Transverse colon (tissue), 4 donors: ENCODE data around the gene LEKR1. TPM values are rescaled to one million over a fixed set of nuclear protein-coding genes. Genes with fewer than 3 reads are reported as not detected.
"Not testable (repeated sequence)": the region's sequence is repeated elsewhere in the genome, so short reads cannot be mapped to it uniquely, and the experiment has no call there.

Experiments used
- DNase-seq: peaks from one replicate; pipeline ENCODE4 v3.0.0-alpha.2; 2019
- H3K27ac ChIP-seq, 4 donors: fragments of 200-600 bp; sonication (generic); 2 replicates each; pipeline ENCODE4 v1.5.1; 2016 to 2018; ENCODE audit warnings: inconsistent platforms in 4 of 4
- H3K27me3 ChIP-seq: fragments of 200-600 bp; sonication (generic); 2 replicates; pipeline ENCODE4 v1.5.1; 2017; ENCODE audit warnings: inconsistent platforms
- H3K36me3 ChIP-seq, 4 donors: fragments of 200-600 bp; sonication (generic); 2 replicates each; pipeline ENCODE4 v1.5.1; 2017 to 2019; ENCODE audit warnings: inconsistent platforms in 4 of 4
- H3K4me1 ChIP-seq, 4 donors: fragments of 200-600 bp; sonication (generic); 2 replicates each; pipeline ENCODE4 v1.5.1; 2017 to 2020; ENCODE audit warnings: inconsistent platforms in 4 of 4
- H3K4me3 ChIP-seq, 4 donors: fragments of 200-600 bp; sonication (generic); 1 replicate in 1 of 4; 2 replicates in 3 of 4; pipeline versions ENCODE4 v1.5.1 to v1.6.1; 2017 to 2019; ENCODE audit warnings: inconsistent platforms in 4 of 4
- H3K9me3 ChIP-seq, 2 donors: fragments of 200-600 bp; sonication (generic); 2 replicates each; pipeline ENCODE4 v1.5.1; 2017 to 2019; ENCODE audit warnings: inconsistent platforms in 2 of 2
- EP300 ChIP-seq: sonication (generic); formaldehyde crosslinking; IDR thresholded peaks from one replicate; pipeline ENCODE4 v1.6.1; 2017; ENCODE audit warnings: antibody characterized with exemption, low read depth
- POLR2A ChIP-seq: fragments of 450-650 bp; IDR thresholded peaks from one replicate; pipeline ENCODE4 v1.6.1; 2016; ENCODE audit warnings: antibody characterized with exemption, mild to moderate bottlenecking, moderate library complexity
- POLR2AphosphoS5 ChIP-seq, 3 donors: sonication (generic); formaldehyde crosslinking; IDR thresholded peaks; one replicate each; pipeline ENCODE4 v1.6.1; 2016; ENCODE audit warnings: antibody characterized with exemption in 3 of 3
- WGBS, 2 donors: methylation state at CpG; one replicate each; pipeline ENCODE4 v1.1.5; 2018; ENCODE audit warnings: low coverage in 1 of 2; 5-methylcytosine and 5-hydroxymethylcytosine counted together
- in situ Hi-C, 4 donors: fragments of 200-750 bp; cut with MboI; loops; one replicate each; pipeline versions ENCODE4 v1.15.0 to v1.15.1; 2017; ENCODE audit warnings: low sequenced_read_pairs in 3 of 4, low pct_ligation_motif_present in 1 of 4, low pct_unique_long_range_greater_than_20kb in 1 of 4
- intact Hi-C: fragments of 100-400 bp; cut with DNase I; formaldehyde crosslinking; loops from one replicate; pipeline ENCODE4 v1.15.1; 2023; ENCODE audit warnings: low total_unique reads
- total RNA-seq, 4 donors: library from RNA; depleted of rRNA; stranded (reverse); fragments of >200 nt; gene quantifications; one replicate each; pipeline ENCODE4 v1.1.0, GENCODE V29; 2016
- TF ChIP-seq, protein P1 (sequence below), 5 experiments: fragments of 200-600 bp in 3 of 5; fragments of 450-650 bp in 2 of 5; sonication (generic) in 3 of 5; IDR thresholded peaks; 1 replicate in 2 of 5; 2 replicates in 3 of 5; pipeline ENCODE4 v1.5.1; 2016 to 2017; ENCODE audit warnings: antibody characterized with exemption in 5 of 5, inconsistent platforms in 3 of 5, mild to moderate bottlenecking in 2 of 5, moderate library complexity in 1 of 5

The LEKR1 gene
- total RNA-seq, 4 donors from 2014 or later: 0.40 to 3.3 (median 0.96) TPM; not detected in 1

DNA sequence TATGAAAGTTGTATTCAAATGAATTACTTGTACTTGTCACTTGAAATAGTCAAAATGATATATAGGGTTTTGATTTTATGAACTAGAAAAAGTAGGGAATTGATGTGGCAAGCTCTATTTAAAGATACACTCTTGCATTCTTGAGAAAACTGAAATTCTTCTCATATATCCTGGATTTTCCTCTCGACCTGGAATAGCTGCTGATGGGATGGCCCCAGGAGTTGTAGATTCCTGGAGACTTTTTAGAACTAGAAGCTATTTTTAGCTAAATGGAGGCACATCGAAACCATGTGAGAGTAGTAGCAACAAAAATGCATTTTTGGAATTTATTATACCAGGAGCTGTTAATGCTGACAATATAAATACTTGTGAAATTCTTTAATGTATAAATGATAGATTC is 125.9 kb downstream of the LEKR1 start:
- Histone ChIP-seq H3K27ac (no peak overlapping the region), H3K4me3 (no peak overlapping the region), H3K9me3 (no peaks in the 10 kb centered on the region), H3K27me3 (no peaks in the 10 kb centered on the region), H3K36me3 (no peaks in the 10 kb centered on the region), H3K4me1 (no peaks in the 10 kb centered on the region)
- intact Hi-C loops: no loop called here
- no peak for DNase-seq
- WGBS, 2 donors: 62 to 63% methylated on average over 2 of the region's 2 CpGs
- no peak for TF ChIP-seq POLR2AphosphoS5 (IDR thresholded peaks at IDR 0.05)
- TF ChIP-seq EP300: no peak
- TF ChIP-seq, protein P1, sequence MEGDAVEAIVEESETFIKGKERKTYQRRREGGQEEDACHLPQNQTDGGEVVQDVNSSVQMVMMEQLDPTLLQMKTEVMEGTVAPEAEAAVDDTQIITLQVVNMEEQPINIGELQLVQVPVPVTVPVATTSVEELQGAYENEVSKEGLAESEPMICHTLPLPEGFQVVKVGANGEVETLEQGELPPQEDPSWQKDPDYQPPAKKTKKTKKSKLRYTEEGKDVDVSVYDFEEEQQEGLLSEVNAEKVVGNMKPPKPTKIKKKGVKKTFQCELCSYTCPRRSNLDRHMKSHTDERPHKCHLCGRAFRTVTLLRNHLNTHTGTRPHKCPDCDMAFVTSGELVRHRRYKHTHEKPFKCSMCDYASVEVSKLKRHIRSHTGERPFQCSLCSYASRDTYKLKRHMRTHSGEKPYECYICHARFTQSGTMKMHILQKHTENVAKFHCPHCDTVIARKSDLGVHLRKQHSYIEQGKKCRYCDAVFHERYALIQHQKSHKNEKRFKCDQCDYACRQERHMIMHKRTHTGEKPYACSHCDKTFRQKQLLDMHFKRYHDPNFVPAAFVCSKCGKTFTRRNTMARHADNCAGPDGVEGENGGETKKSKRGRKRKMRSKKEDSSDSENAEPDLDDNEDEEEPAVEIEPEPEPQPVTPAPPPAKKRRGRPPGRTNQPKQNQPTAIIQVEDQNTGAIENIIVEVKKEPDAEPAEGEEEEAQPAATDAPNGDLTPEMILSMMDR (IDR thresholded peaks at IDR 0.05): no peak
- TF ChIP-seq POLR2A: no peak
- in situ Hi-C loops: no loop called here

DNA sequence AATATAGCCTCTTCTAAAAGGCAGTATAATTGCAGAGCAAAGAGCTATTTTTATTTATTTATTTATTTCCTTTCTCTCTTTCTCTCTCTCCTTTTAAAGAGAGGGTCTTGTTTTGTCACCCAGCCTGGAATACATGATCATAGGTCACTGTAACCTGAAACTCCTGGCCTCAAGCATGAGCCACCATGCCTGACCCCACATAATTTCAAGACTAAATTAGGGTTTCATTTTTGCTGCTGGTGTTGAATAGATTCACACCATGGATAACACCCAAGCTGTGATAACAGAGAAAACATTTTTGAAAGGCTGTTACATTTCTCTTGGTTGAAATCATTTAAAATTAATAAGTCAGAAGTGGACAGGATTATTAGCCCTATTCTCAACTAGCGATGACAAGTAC is 131.6 kb downstream of the LEKR1 start:
- no peaks in the 10 kb centered on the region for H3K9me3 ChIP-seq
- TF ChIP-seq POLR2AphosphoS5 (IDR thresholded peaks at IDR 0.05) (no peak), POLR2A (no peak), EP300 (no peak)
- TF ChIP-seq, protein P1 (IDR thresholded peaks at IDR 0.05): no peak
- in situ Hi-C loops: no loop called here
- no peak overlapping the region for H3K4me3 ChIP-seq
- DNase-seq: no peak
- no peaks in the 10 kb centered on the region for H3K27me3 ChIP-seq
- no peak overlapping the region for H3K27ac ChIP-seq
- 96 to 100% methylated on average over 1 of the region's 1 CpG for WGBS, 2 donors
- intact Hi-C loops: no loop called here
- no peaks in the 10 kb centered on the region for H3K36me3 ChIP-seq
- no peaks in the 10 kb centered on the region for H3K4me1 ChIP-seq

DNA sequence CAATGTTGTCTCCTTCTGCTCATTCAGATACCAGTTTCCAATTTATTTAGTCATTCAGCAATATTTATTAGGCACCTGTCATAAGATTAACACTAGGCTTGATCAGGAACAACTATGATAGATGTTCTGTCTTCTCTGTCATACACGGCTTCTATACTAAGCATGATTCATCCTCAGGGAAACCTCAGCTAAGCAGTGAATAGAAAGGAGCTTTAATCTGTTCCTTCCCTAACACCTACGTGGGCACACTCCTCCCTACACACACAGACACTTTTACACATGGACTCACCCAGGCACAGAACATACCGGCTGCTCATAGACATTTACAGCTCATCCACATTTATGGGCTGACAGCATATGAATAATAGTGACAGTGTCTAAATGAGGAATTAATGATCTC is 136.9 kb downstream of the LEKR1 start:
- 66 to 67% methylated on average over 3 of the region's 3 CpGs for WGBS, 2 donors
- Histone ChIP-seq H3K27ac (no peak overlapping the region), H3K4me1 (no peaks in the 10 kb centered on the region), H3K36me3 (no peaks in the 10 kb centered on the region), H3K4me3 (no peak overlapping the region), H3K9me3 (no peaks in the 10 kb centered on the region), H3K27me3 (no peaks in the 10 kb centered on the region)
- DNase-seq: no peak
- in situ Hi-C loops (no loop called here), intact Hi-C loops (no loop called here)
- TF ChIP-seq EP300 (no peak), POLR2AphosphoS5 (IDR thresholded peaks at IDR 0.05) (no peak), POLR2A (no peak)
- TF ChIP-seq, protein P1 (IDR thresholded peaks at IDR 0.05): no peak

DNA sequence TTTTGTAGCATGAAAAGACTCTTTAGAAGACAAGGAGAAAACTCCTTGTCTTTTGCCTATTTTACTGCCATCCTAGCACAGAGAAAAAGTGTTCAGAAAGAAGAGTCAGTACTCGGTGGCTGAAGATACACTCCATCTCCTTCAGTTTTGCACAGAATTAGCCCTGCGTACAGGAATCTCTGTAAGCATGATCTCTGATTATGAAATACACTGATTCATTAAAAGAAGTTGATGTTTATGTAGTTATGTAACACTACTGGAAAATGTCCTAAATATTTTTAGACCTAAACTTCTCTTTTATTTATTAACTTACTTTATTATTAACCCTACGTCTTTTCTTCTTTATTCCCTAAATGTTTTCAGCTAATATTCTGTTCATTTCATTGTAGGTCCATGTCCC is 138.4 kb downstream of the LEKR1 start:
- Histone ChIP-seq H3K4me1 (no peaks in the 10 kb centered on the region), H3K4me3 (no peak overlapping the region), H3K9me3 (no peaks in the 10 kb centered on the region), H3K27ac (no peak overlapping the region), H3K27me3 (no peaks in the 10 kb centered on the region), H3K36me3 (no peaks in the 10 kb centered on the region)
- intact Hi-C loops (no loop called here), in situ Hi-C loops (no loop called here)
- TF ChIP-seq, protein P1 (IDR thresholded peaks at IDR 0.05): no peak
- TF ChIP-seq POLR2AphosphoS5 (IDR thresholded peaks at IDR 0.05) (no peak), POLR2A (no peak)
- WGBS, 2 donors: 71 to 72% methylated on average over 3 of the region's 3 CpGs
- no peak for DNase-seq

DNA sequence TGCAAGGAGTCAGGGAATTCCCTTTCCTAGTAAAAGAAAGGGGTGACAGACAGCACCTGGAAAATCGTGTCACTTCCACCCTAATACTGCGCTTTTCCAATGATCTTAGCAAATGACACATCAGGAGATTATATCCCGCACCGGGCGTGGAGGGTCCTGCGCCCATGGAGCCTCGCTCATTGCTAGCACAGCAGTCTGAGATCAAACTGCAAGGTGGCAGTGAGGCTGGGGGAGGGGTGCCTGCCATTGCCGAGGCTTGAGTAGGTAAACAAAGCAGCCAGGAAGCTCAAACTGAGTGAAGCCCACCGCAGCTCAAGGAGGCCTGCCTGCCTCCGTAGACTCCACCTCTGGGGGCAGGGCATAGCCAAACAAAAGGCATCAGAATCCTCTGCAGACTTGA is 140.2 kb downstream of the LEKR1 start:
- 97% methylated on average over 10 of the region's 10 CpGs; no CpG with 5 or more reads in 1 of the 2 donors for WGBS, 2 donors

More for the DNA sequence above, 140.2 kb downstream of the LEKR1 start:
- H3K36me3 ChIP-seq, H3K4me1 ChIP-seq, H3K9me3 ChIP-seq, H3K4me3 ChIP-seq, H3K27me3 ChIP-seq, intact Hi-C loops, in situ Hi-C loops, H3K27ac ChIP-seq, DNase-seq: not testable (repeated sequence)
